HUES64 (cell line): ENCODE data around the gene RPS6KA2.

Experiments
- H3K27ac ChIP-seq: 2 replicates; pipeline ENCODE4 v1.7.0; 2013; ENCODE audit warnings: low read depth, low read length, inconsistent platforms
- H3K27me3 ChIP-seq: 2 replicates; pipeline ENCODE4 v1.6.1; 2013; ENCODE audit warnings: mild to moderate bottlenecking, low read length; ENCODE audit not compliant: insufficient read depth
- H3K36me3 ChIP-seq: 2 replicates; pipeline ENCODE4 v1.6.1; 2013; ENCODE audit warnings: mild to moderate bottlenecking, low read length; ENCODE audit not compliant: insufficient read depth
- H3K4me1 ChIP-seq: 2 replicates; pipeline ENCODE4 v1.6.1; 2013; ENCODE audit warnings: mild to moderate bottlenecking, low read length, moderate library complexity; ENCODE audit not compliant: insufficient read depth
- H3K4me3 ChIP-seq: 2 replicates; pipeline ENCODE4 v1.5.1; 2013; ENCODE audit warnings: mild to moderate bottlenecking, low read length, moderate library complexity
- H3K9ac ChIP-seq: 2 replicates; pipeline ENCODE4 v1.6.1; 2013; ENCODE audit warnings: mild to moderate bottlenecking, low read depth, low read length
- H3K9me3 ChIP-seq: 2 replicates; pipeline ENCODE4 v1.6.1; 2013; ENCODE audit warnings: low read depth, low read length; ENCODE audit not compliant: insufficient read depth
- WGBS: fragments of 150-250, 120-280 bp; methylation state at CpG from one replicate; pipeline ENCODE4 v1.1.7; 2013; ENCODE audit warnings: missing lambda C conversion rate; 5-methylcytosine and 5-hydroxymethylcytosine counted together

The RPS6KA2 gene

DNA sequence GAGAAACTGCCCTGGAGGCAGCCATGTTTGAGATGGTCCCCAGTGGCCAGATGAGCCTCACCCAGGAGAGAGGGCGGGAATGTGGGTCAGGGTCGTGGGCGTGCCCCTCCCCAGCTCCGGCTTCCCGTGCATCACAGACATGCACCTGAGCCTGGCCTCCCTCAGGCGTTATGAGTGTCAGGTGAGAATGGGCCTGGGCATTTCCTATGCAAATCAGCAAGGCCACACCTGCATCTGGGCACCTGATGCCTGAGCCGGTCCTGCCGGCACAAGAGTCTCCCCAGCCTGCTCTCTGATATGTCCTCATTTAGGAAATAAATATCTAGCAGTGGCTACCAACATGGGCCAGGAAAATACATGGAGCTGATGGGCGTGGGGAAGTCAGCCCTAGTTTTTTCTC is 123.0 kb downstream of the RPS6KA2 start:
- no peaks in the 10 kb centered on the region for H3K27me3 ChIP-seq
- no peaks in the 10 kb centered on the region for H3K9me3 ChIP-seq
- H3K4me1 ChIP-seq = no peaks in the 10 kb centered on the region
- H3K9ac ChIP-seq = no peak overlapping the region
- no peak overlapping the region for H3K27ac ChIP-seq
- H3K4me3 ChIP-seq = no peak overlapping the region
- 90% methylated on average over 9 of the region's 9 CpGs for WGBS
- H3K36me3 ChIP-seq = peaks cover 11% of the 10 kb centered on the region; the same call in 1 of the 2 replicates

- Histone ChIP-seq H3K36me3 (peaks cover 11% of the 10 kb centered on the region; the same call in 1 of the 2 replicates), H3K4me1 (no peaks in the 10 kb centered on the region), H3K9me3 (no peaks in the 10 kb centered on the region), H3K27me3 (no peaks in the 10 kb centered on the region), H3K4me3 (no peak overlapping the region), H3K27ac (no peak overlapping the region), H3K9ac (no peak overlapping the region)
- 96% methylated on average over 12 of the region's 12 CpGs for WGBS
Measured at GRCh38 chr6:166503167-166503744, 123.8 kb downstream of the RPS6KA2 start.

GRCh38 chr6:166502453-166502852 is 124.6 kb downstream of the RPS6KA2 start:
- Histone ChIP-seq H3K9me3 (no peaks in the 10 kb centered on the region), H3K4me1 (no peaks in the 10 kb centered on the region), H3K36me3 (peaks cover 11% of the 10 kb centered on the region; the same call in 1 of the 2 replicates), H3K9ac (no peak overlapping the region), H3K4me3 (no peak overlapping the region), H3K27me3 (no peaks in the 10 kb centered on the region), H3K27ac (no peak overlapping the region)
- 80% methylated on average over 14 of the region's 14 CpGs for WGBS

DNA sequence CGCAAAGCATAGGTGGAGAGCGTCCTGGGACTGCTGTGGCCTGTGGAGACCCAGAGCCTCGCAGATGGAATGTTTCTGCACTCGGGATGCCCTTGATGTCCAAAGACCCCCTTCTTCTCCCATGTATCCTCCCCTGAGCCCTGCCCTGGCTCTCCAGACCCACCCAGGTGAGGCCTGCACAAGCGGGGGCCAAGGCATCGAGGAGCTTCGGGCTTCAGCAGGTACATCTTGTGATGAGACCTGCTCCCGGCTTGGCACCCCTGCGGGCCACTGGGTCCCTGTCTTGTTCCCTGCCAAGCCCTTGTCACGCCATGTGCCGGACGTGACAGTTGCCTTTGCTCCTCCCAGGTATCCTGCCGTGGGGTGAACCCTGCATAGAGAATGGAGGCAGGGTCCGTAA is 125.8 kb downstream of the RPS6KA2 start:
- no peaks in the 10 kb centered on the region for H3K4me1 ChIP-seq
- 94% methylated on average over 14 of the region's 14 CpGs for WGBS
- H3K27ac ChIP-seq = no peak overlapping the region
- H3K9ac ChIP-seq = no peak overlapping the region
- H3K36me3 ChIP-seq = peaks cover 11% of the 10 kb centered on the region; the same call in 1 of the 2 replicates
- H3K4me3 ChIP-seq = no peak overlapping the region
- no peaks in the 10 kb centered on the region for H3K27me3 ChIP-seq
- no peaks in the 10 kb centered on the region for H3K9me3 ChIP-seq

GRCh38 chr6:166500246-166500645 is 126.8 kb downstream of the RPS6KA2 start:
- WGBS = 93% methylated on average over 7 of the region's 7 CpGs
- H3K9me3 ChIP-seq = no peaks in the 10 kb centered on the region
- H3K27me3 ChIP-seq = no peaks in the 10 kb centered on the region
- H3K9ac ChIP-seq = no peak overlapping the region
- H3K36me3 ChIP-seq = peaks cover 11% of the 10 kb centered on the region; the same call in 1 of the 2 replicates
- no peak overlapping the region for H3K4me3 ChIP-seq
- no peak overlapping the region for H3K27ac ChIP-seq
- H3K4me1 ChIP-seq = no peaks in the 10 kb centered on the region; the same call in 1 of the 2 replicates

DNA sequence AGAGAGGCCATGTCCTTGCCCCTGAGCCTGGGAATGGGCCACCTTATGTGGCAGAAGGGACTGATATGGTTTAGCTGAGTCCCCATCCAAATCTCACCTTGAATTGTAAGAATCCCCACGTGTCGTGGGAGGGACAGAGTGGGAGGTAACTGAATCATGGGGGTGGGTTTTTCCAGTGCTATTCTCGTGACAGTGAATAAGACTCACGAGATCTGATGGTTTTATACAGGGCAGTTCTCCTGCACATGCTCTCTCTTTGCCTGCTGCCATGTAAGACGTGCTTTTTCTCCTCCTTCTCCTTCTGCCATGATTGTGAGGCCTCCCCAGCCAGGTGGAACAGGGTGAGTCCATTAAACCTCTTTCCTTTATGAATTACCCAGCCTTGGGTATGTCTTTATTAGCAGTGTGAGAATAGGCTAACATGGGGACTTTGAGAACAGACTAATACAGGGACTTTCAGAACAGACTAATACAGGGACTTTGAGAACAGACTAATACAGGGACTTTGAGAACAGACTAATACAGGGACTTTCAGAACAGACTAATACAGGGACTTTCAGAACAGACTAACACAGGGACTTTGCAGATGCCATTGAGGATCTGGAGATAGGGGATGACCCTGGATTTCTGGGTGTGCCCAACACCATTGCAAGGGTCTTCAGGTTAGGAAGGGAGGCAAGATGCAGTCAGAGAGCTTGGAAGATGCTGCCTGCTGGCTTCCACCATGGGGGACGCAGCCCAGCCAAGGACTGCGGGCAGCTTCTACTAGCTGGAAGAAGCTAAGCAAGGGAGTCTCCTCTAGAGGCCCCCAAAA is 127.5 kb downstream of the RPS6KA2 start:
- Histone ChIP-seq H3K9me3 (no peaks in the 10 kb centered on the region), H3K36me3 (peaks cover 11% of the 10 kb centered on the region; the same call in 1 of the 2 replicates), H3K4me1 (no peaks in the 10 kb centered on the region; the same call in 1 of the 2 replicates), H3K27me3 (no peaks in the 10 kb centered on the region), H3K4me3 (no peak overlapping the region), H3K9ac (no peak overlapping the region), H3K27ac (no peak overlapping the region)
- 92% methylated on average over 7 of the region's 7 CpGs for WGBS

GRCh38 chr6:166498661-166499349 is 128.2 kb downstream of the RPS6KA2 start:
- WGBS = 94% methylated on average over 23 of the region's 23 CpGs
- H3K9ac ChIP-seq = no peak overlapping the region
- no peaks in the 10 kb centered on the region; the same call in 1 of the 2 replicates for H3K4me1 ChIP-seq
- peaks cover 7% of the 10 kb centered on the region; the same call in 1 of the 2 replicates for H3K36me3 ChIP-seq
- no peaks in the 10 kb centered on the region for H3K9me3 ChIP-seq
- no peak overlapping the region for H3K27ac ChIP-seq
- H3K4me3 ChIP-seq = no peak overlapping the region
- no peaks in the 10 kb centered on the region for H3K27me3 ChIP-seq

GRCh38 chr6:166498228-166498627 is 128.8 kb downstream of the RPS6KA2 start:
- no peak overlapping the region for H3K27ac ChIP-seq
- peaks cover 3% of the 10 kb centered on the region; the same call in 1 of the 2 replicates for H3K36me3 ChIP-seq
- WGBS = 95% methylated on average over 25 of the region's 25 CpGs
- H3K27me3 ChIP-seq = no peaks in the 10 kb centered on the region
- H3K9ac ChIP-seq = no peak overlapping the region
- H3K4me1 ChIP-seq = no peaks in the 10 kb centered on the region; the same call in 1 of the 2 replicates
- no peak overlapping the region for H3K4me3 ChIP-seq
- no peaks in the 10 kb centered on the region for H3K9me3 ChIP-seq

DNA sequence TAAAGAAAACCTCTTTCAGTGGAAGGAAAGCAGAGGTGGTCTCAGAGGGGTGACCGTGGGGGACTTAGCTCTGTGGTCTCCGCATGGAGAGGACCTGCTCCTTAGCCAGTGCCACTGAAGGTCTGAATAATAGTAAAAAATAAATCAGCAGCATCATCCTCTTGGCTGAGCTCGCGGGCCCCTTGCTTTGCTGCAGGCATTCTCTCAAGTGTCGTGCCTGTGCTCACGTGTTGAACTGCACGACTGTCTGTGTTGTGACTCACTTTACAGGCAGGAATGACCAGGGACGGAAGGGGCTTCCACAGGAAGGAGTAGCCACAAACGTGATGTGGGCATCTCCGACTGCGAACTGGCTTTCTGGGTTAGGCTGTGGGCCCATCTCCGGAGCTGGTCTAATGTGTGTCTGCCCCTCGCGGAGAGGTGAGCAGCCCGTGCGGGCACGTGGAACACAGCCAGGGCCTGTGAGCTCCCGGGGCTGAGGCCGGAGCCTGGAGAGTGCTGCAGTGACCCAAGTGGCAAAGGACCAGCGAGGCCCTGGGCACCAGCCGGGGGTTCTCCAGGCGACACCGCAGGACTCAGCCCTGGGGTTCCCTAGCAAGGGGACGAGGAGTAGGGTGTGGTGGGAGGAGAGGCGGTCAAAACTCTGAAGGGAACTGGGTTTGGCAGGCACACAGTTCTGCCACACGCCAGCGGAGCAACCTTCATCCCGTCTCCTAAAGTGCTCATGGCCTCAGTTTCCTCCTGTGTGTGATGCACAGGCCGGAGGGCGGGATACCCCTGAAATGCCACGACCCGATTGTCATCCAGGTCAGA is 129.8 kb downstream of the RPS6KA2 start:
- WGBS = 92% methylated on average over 32 of the region's 32 CpGs

GRCh38 chr6:166496460-166496859 is 130.6 kb downstream of the RPS6KA2 start:
- Histone ChIP-seq H3K27ac (no peak overlapping the region), H3K9me3 (no peaks in the 10 kb centered on the region), H3K4me1 (no peaks in the 10 kb centered on the region; the same call in 1 of the 2 replicates), H3K9ac (no peak overlapping the region), H3K27me3 (no peaks in the 10 kb centered on the region), H3K4me3 (no peak overlapping the region), H3K36me3 (no peaks in the 10 kb centered on the region)
- WGBS = 96% methylated on average over 2 of the region's 2 CpGs

More for the DNA sequence above, 129.8 kb downstream of the RPS6KA2 start:
- no peaks in the 10 kb centered on the region; the same call in 1 of the 2 replicates for H3K4me1 ChIP-seq
- no peaks in the 10 kb centered on the region for H3K27me3 ChIP-seq
- no peaks in the 10 kb centered on the region for H3K9me3 ChIP-seq
- no peak overlapping the region for H3K27ac ChIP-seq
- H3K36me3 ChIP-seq = no peaks in the 10 kb centered on the region
- no peak overlapping the region for H3K4me3 ChIP-seq
- no peak overlapping the region for H3K9ac ChIP-seq
